ENCODE results near the gene RFC3. TPM values are rescaled to one million over a fixed set of nuclear protein-coding genes. Genes with fewer than 3 reads are reported as not detected.

RFC3 gene, protein sequence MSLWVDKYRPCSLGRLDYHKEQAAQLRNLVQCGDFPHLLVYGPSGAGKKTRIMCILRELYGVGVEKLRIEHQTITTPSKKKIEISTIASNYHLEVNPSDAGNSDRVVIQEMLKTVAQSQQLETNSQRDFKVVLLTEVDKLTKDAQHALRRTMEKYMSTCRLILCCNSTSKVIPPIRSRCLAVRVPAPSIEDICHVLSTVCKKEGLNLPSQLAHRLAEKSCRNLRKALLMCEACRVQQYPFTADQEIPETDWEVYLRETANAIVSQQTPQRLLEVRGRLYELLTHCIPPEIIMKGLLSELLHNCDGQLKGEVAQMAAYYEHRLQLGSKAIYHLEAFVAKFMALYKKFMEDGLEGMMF
- total RNA-seq: 7.4 and 14.8 TPM in 2 replicates

DNA sequence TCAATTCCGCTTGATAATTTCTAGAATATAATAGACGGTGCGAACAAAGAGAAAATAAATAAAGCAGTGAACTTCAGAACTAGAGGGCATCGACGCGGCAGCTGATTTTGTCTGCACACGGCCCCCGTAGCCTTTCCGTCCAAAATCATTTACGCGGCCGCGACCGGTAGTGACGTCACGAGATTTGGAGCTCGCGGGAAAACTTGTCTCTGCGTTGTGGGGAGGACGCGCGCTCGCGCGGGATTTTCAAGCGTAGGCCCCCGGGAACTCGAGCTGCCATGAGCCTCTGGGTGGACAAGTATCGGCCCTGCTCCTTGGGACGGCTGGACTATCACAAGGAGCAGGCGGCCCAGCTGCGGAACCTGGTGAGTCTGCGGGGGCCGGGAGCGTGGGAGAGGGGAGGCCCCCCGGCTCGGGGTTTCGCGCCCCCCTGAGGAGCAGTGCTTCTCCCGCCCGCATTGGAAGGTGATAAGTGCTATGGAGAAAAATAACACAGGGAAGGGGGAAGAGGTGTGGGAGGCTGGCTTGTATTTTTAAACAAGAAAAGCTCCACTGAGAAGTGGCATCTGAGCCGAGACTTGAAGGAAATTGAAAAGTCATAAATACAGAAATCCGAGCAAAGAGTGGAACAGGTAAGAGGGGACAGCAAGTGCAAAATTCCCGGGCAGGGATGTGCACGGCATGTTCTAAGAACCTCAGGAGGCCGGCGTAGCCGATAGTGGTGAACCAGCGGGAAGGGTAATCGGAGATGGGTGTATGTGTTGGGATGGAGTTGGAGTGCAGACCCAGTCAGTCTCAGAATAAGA is at the start of gene RFC3:
Gene RFC3 (plus strand): TSS at position 249 of the 806 bp plus-strand sequence. CDS start 30 bp downstream, at position 279.
- Histone ChIP-seq H3K27me3 (ENCODE audit: control insufficient read depth, insufficient read depth, low read length) (no peaks in the 10 kb centered on the region), H3K4me3 (ENCODE audit: low read depth, low read length) (peak within 1 kb of the TSS; percentile 73), H3K36me3 (ENCODE audit: control insufficient read depth, insufficient read depth, low read length) (no peaks in the 10 kb centered on the region)
- TF ChIP-seq, protein P1, sequence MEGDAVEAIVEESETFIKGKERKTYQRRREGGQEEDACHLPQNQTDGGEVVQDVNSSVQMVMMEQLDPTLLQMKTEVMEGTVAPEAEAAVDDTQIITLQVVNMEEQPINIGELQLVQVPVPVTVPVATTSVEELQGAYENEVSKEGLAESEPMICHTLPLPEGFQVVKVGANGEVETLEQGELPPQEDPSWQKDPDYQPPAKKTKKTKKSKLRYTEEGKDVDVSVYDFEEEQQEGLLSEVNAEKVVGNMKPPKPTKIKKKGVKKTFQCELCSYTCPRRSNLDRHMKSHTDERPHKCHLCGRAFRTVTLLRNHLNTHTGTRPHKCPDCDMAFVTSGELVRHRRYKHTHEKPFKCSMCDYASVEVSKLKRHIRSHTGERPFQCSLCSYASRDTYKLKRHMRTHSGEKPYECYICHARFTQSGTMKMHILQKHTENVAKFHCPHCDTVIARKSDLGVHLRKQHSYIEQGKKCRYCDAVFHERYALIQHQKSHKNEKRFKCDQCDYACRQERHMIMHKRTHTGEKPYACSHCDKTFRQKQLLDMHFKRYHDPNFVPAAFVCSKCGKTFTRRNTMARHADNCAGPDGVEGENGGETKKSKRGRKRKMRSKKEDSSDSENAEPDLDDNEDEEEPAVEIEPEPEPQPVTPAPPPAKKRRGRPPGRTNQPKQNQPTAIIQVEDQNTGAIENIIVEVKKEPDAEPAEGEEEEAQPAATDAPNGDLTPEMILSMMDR (IDR thresholded peaks at IDR 0.05; ENCODE audit: insufficient read depth, low read length, poor library complexity, severe bottlenecking): no peak
- peak; percentile 84 for DNase-seq (ENCODE audit: low read depth)

DNA sequence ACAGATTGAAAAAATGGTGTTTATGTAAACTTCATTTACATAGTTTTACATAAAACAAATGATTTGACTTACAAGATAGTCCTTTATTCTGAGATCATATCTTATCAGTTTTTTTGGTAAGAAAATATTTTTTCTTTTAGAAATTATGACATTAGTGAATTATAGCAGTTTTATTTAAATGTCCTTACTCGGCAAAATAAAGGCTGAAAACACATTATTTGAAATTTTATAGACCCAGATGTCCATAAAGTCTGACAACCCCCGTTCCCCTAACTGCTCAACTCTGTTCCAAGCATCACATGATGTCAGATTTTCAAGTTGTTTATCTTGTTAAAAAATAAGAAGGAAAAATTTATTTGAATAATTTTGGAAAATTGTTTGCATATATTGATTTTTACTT is 46.7 kb upstream of the RFC3 start:
- DNase-seq (ENCODE audit: low read depth): no peak
- Histone ChIP-seq H3K4me3 (ENCODE audit: low read depth, low read length) (no peak overlapping the region), H3K36me3 (ENCODE audit: control insufficient read depth, insufficient read depth, low read length) (no peaks in the 10 kb centered on the region), H3K27me3 (ENCODE audit: control insufficient read depth, insufficient read depth, low read length) (no peaks in the 10 kb centered on the region)
- TF ChIP-seq, protein P1 (IDR thresholded peaks at IDR 0.05; ENCODE audit: insufficient read depth, low read length, poor library complexity, severe bottlenecking): no peak

DNA sequence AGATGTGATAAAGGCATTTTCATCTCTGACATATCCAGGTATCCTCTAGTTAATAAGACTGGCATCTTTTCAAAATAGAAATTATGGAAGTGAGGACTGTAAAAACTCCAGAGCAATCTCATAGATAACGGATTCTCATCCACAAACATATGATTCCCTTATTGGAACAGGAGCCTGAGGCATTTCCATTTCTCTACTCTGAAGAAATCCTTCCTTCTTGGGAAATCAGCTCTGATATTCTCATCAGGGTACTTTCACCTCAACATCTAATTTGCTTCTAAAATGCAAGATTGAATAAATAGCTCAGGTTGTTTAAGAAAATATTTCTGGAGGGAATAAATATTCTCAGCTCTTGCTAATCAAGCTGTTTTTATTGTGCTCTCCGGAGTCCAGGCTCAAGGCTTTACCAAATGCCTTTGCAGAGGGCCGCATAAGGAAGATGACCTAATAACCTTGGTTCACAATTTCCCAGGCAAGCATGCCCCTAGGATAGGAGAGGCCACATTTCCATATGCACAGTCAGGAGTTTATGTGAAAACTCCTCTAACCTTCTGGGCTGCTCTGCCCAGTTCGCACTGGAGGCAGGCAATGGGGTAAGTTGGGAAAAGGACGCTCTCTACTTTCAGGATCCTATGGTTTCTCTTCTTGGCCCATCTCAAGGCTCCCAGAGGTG is 44.0 kb upstream of the RFC3 start:
- TF ChIP-seq, protein P1 (IDR thresholded peaks at IDR 0.05; ENCODE audit: insufficient read depth, low read length, poor library complexity, severe bottlenecking): no peak
- no peaks in the 10 kb centered on the region for H3K36me3 ChIP-seq (ENCODE audit: control insufficient read depth, insufficient read depth, low read length)
- H3K4me3 ChIP-seq (ENCODE audit: low read depth, low read length): no peak overlapping the region
- H3K27me3 ChIP-seq (ENCODE audit: control insufficient read depth, insufficient read depth, low read length): no peaks in the 10 kb centered on the region
- no peak for DNase-seq (ENCODE audit: low read depth)

DNA sequence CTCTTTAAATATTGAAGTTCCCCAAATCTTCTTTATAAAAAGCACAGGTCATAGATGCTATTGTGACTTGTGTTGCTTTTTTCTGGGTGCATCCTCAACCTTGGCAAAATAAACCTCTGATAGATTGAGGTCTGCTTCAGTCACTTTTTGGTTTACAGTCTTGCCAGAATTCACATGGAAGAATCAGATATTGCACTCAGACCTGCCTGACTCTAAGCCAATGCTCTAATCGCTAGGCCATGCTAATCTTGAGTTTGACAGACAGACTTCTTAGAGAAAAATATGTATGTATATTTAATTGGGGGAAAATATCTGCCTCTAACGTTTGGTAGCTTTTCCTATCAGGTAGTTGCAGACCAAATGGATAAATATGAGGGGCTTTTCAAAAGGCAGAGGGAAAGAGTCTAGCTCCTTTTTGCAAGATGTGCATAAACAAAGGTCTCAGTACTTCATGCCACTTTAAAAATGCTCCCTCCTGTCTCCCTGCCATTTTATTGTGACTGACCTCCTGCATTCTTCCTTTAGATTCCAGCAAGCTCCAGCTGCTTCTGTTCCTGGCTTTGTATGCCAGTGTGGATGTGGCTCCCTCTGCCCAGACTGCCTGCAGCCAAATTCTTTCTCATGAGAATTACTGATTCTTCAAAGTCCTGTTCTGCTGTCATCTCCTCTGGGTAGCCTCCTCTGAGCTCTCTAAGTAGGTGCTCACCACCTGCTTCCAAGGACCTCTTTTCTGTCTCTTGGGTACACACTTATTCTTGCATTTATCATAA is 42.4 kb upstream of the RFC3 start:
- no peak for DNase-seq (ENCODE audit: low read depth)

More for the DNA sequence above, 42.4 kb upstream of the RFC3 start:
- Histone ChIP-seq H3K36me3 (ENCODE audit: control insufficient read depth, insufficient read depth, low read length) (no peaks in the 10 kb centered on the region), H3K4me3 (ENCODE audit: low read depth, low read length) (no peak overlapping the region), H3K27me3 (ENCODE audit: control insufficient read depth, insufficient read depth, low read length) (no peaks in the 10 kb centered on the region)
- TF ChIP-seq, protein P1 (IDR thresholded peaks at IDR 0.05; ENCODE audit: insufficient read depth, low read length, poor library complexity, severe bottlenecking): no peak
